ENCODE data around the gene CELF2.

The CELF2 gene

GRCh38 chr10:11004144-11005077 is 13.3 kb upstream of the CELF2 start:
- no peak for DNase-seq

GRCh38 chr10:11005725-11006427 is 11.8 kb upstream of the CELF2 start:
- DNase-seq: no peak

DNA sequence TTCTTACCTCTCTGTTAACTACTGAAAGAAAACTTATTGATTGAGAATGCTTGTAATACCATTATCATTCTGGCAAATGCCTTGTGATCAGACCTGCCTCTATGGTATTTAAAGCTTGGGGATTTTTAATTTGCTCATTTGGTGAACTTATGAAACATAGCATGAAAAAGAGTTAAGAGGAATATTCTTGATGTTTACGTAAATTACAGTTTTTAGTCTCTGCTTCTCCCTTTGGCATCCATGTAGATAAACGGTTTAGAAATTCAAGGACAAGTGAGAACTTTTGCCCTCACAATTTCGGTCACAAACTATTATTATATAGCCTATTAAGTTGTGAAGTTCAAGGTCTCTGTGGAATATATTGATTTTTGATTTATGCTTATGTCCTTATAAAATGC is 11.2 kb upstream of the CELF2 start:
- DNase-seq: no peak

- no peak for DNase-seq
These were observed 10.1 kb upstream of the CELF2 start for GRCh38 chr10:11007476-11008020.

DNA sequence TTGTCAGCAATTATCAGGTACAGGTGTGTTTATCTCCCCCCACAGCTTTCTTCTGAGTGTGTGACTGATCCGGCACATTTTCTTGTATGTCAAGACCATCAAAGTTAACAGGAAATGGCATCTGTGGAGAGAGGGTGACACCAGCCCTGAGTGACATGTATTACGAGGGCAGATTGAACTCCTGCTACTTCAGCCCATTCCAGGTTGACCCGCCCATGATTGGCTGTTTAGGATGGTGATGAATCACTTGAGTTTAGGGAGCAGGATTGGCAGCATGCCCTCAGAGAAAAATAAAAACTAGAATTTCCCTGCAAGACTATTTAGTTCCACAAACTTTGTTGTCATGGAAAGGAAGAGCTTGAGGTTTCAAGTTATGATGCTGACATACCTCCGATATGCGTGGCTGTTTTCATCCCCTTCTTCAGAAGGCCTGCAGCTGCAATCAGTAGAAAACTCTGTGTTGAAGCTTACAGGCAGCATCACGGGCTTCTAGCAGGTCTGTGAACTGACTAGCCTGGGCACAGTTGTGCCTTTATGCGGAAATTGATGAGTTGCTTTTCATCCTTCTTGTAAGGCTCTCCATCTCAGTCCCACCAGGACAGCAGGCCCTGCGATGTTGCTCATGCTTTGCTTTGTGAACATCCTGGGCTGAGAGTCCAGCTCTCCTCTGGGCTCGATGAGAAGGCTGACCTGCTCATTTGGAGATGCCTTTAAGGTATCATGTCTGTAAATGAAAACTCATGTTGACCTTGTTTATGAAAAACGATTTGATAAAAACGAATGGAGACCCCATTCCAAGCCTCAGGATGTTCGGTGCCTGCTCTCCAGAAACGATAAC is 8.0 kb upstream of the CELF2 start:
- no peak for DNase-seq

GRCh38 chr10:11010582-11010981 is 7.1 kb upstream of the CELF2 start:
- DNase-seq: no peak

- DNase-seq: no peak
These were observed 6.2 kb upstream of the CELF2 start for GRCh38 chr10:11011436-11011835.

GRCh38 chr10:11011984-11012383 is 5.7 kb upstream of the CELF2 start:
- no peak for DNase-seq

- DNase-seq: no peak
These were observed 5.0 kb upstream of the CELF2 start for GRCh38 chr10:11012421-11013295.

- DNase-seq: no peak
These were observed 3.8 kb upstream of the CELF2 start for GRCh38 chr10:11013836-11014235.

DNA sequence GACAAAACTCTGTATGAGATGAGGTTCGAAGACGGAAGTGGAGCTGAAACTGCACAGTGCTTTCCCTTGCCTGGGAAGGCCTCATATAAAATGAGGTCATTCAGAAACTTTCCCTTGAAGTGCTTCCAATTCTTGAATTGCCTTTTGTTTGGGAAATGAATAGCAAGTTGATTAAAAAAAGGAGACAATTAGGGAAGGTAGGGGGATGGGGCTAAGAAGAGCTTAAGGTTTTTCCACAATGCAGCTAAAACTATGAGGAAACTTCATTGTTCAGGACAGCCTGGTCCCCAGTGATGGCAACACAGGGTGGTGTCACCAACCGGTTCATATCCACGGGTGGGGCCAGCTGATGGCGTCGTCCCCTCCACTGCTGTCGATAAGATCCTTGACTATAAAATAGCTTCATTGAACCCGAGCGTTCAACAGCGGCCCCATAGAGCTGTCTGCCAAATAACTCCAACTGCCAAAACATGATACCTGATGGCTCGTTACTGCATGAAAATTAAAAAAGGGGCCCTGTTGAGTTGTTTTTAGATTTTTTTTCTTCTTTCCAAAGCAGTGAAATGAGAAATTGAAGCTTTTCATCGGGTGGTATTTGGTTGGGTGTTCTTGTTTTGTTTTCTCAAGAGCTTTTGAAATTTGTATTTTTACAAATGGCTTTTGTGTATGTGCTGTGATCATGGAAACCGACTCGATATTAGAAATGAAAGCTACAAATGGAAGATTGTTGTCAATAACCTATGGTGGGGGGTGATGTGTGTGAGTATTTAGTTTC is 2.8 kb upstream of the CELF2 start:
- DNase-seq: no peak

DNA sequence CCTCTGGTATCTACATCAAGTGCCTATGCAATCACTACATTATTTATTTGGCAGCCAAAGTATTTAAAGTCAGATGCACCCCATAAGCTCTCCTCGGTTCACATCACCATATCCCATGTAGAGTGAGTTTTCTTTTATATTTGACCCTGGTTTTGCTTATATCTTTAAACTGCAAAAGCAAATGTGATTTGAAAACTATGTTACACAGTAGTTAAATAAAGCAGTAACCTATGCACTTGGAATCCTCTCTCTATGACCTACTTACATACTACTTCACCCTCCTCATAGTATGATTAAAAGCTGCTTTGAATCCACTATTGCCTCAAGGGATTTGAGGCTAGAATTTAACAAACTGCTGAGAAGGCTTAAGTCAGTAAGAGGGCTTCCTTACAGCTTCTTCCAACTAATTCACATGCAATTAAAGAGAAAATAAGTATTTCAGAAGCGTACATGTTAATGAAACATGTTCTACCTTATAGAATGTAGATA is 2.2 kb upstream of the CELF2 start:
- no peak for DNase-seq

DNA sequence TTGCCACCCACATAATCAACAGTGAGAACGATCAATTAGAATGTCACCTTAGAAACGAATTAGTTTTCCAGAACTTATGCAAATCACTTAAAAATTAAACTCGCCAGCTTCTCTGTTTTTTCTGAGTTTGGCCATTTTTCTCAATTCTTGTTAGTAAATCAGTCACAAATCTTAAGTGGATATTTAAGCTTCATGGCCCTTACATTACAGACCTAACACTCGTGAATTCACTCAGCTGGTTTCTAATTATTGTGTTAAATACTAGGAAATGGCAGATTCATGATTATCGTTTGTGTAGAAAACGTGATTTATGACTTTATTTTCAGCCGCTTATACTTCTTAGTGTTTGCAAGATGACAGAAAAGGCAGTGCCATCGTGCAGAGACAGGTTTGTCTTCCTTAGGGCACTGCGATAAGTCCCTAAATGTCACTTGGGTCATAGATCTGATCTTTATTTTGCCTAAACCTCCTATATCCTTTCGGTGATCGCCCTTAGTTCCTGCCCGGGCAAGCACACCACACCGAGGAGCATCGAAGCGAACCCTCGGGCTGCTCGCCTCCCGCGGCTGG is 587 bp upstream of the CELF2 start:
- DNase-seq: no peak

DNA sequence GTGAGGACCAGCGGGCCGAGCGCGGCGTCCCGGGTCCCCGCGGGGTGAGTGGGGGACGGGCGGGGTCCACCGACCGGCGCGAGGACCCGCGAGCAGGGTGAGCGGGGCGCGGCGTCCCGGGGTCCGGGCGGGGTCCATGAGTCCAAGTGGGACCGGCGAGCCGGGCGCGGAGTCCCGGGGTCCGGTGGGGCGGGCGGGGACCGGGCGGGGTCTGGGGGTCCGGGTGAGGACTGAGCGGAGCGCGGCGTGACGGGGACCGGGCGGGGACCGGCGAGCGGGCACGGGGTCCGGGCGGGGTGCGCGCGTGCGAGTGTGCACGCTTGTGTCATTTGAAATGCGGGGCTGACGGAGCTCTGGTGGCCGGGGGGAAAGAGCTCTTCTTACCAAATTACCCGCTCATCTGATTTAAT is 765 bp downstream of the CELF2 start:
- no peak for DNase-seq

- DNase-seq: no peak
These were observed 1.4 kb downstream of the CELF2 start for GRCh38 chr10:11018855-11019631.

DNA sequence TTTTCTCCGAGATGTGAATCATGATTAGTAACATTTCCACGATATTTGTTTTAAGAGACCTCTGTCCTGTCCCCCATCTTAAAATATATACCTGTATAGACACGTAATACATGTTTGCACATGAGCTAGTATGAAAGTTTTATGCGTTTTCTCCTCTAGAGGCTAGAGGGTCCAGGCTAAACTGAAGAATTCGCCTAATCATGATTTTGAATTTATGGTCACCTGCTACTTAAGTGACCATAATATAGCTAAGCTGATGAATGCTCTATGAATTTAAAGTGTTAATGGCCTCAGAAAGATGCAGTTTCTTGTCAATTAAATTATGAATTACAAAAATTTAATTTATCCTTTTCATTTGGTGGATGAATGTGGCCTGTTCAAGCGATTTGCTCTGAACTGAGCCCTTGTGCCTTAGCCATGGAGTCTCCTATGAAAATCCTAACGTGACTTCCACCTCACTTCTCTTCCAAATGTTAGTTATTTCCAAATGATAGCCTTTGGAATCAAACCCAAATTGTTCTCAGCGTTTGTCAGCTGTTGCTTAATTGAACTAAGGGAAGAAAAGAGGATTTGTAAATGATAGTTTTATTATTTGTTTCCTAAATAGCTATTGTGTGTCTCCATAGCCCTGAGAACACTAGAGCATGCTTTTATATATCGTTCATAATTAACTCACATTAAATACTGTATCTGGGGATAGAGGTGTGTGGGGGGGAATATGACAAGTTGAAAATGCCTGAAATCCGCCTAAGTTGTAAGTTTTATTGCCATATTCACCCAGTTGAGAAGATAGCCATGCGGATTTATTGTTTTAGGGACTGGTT is 2.3 kb downstream of the CELF2 start:
- DNase-seq: no peak

DNA sequence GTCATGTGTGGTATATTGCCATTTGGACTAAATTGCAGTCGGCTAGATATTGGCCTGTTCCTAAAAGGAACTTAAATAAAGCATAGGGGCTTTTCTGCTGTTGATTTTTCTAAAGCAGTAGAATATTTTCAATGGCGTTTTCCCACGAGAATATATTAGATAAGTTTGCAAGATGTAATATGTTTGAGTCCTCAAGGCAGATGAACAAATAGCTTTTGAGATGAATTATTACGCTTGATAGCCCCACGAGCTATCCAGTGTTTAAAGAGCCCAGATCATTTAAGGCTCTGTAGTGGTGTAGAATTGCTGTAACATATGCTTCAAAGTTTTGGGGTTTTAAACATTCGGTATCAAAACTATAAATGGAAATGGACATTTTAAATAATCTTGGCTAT is 2.9 kb downstream of the CELF2 start:
- DNase-seq: no peak

DNA sequence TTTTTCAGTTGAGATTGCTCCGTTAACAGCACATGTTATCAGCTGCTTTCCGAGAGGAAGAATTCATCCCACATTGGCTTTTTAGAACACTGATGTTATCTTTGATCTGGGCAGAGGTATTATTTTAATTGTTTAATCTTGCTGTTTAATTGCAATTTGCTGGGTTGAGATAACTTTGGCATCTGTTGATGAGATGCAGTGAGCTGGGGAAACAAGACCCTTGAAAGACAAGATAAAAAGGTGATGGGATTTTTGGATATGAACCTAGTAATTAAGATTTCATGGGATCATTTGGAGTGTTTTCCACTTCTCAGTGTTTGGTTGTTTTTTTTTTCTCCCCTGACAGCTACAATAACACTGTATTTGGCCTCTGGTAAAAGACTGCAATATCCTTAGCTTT is 4.5 kb downstream of the CELF2 start:
- DNase-seq: no peak
